ENCODE results near the gene CACNA1D.

CACNA1D gene

DNA sequence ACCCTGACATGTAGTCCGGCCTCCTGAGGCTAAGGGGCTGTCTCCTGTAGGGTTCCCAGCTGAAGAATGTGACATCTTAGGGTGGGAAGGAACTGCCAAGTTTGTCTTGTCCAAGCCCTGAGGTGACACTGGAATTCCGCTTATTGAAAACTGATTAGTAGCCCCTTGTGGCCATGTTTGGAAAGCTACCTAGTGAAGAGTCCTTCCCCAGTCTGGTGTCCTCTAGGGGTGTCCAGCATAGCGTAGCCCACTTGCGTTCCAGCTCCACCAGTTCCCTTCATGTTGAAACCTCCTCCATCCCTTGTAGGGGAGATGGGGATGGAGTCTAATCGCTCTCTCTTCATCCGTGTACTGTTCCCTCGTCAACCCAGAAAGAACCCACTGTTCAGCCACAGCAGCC is 272.3 kb downstream of the CACNA1D start:
- DNase-seq: no peak

DNA sequence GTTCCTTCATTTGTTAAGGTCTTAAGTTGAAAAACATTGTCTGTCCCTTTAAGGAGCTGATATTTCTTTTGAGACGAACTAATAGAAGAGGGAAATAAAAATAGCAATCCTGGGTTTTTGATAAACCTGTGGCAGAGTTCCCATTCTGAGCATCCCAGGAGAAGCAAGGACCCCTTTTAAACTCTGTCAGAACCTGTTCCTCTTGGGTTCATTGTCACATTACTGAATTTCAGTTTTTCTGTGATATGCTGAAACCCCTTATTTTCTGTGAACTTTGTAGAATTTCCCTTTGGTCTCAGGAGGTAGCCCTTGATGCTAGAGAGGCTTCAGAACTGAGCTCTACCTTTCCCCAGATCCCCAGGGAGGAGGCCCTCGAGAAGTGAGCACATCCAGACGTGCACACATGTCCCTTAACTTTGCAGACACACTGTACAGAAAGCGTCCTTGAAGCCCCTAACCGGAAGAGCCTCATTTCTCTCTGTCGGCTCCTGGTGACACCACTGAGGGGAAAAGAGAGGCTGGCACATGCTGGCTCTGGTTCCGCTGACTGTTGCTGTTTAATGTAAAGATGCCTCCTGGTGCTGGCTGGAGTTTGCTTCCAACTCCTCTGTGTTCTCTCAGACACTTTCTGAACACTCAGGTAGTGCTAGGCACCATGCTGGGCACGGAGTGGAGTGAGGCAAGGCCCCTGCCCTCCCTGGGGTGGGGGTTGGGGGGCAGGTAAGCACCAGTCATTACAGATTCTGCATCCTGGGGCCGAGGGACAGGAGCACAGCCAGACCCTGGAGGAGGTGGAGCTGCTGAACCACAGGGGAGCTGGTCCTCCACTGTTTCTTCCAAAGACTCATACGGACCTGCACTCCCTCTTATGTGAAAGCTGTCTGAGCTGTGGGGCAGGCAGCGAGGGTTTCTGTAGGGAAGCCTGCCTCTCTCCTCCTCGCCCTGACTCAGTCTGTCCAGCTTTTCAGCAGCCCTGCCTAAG is 274.4 kb downstream of the CACNA1D start:
- no peak for DNase-seq

DNA sequence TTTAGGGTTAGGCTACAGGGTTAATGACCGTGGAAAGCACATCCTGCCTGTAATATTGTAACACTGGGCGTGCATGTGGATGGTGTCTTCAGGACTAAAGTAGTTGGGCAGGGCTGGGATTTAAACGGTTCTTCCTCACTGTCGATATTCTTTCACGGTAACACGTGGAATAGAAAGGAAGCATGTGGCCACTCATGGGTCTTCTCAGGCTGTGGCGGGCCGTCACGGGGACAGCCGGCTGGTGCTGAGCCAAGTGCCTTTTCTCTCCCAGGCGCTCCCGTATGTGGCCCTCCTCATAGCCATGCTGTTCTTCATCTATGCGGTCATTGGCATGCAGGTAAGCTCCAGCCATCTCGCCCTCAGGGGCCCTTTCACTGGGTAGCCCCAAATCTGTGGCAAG is 278.2 kb downstream of the CACNA1D start:
- DNase-seq: no peak

DNA sequence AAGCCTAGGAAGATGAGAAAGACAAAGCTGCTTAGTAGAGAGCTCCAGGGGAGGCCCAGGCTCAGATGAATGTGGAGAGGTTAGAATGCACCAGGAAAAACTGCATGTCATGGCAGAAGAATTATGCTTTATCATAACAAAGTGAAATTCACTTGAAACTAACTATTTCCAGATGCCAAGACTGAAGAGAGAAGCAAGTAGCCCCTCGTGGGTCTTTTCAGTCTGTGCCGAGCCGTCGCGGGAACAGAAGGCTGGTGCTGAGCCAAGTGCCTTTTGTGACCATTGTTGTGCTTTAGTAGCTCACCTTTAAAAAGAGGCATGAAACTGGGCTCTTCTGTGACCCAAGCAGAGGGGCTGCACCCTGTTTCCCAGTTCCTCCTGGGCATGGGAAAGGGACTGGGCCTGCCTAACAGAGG is 278.6 kb downstream of the CACNA1D start:
- no peak for DNase-seq

DNA sequence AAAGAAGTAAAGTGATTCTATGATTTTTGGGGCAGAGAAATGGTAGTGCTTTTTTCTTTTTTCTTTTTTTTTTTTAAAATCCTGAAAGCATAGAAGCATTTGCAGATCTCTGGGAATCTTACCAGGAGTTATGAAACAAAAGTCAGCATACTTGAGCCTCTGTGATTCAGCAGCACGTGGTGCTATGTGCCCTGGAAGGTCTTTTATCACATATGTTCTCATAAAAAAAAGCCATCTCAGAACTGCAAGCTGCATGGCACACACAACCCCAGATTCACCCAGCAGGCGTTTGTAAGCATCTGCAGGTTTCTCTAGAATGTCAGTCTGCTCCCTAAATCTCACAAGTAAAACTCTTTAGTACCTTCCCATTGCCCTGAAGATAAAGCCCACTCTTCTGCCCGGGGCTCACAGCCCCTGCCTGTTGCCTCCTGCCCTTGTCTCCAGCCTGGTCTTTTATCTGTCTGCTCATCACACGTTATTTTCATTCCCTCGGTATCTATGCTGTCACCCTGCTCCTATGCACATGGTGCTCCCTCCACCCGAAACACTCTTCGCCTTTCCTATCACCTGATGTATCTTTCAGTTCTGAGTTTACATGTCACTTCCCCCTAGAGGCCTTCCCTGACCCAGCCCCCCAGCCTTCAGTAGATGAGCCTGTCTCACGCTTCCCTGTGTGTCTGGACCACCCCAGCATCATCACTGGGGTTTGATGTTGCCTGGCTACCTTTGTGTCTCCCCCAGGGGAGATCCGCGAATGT is 279.4 kb downstream of the CACNA1D start:
- DNase-seq: no peak

DNA sequence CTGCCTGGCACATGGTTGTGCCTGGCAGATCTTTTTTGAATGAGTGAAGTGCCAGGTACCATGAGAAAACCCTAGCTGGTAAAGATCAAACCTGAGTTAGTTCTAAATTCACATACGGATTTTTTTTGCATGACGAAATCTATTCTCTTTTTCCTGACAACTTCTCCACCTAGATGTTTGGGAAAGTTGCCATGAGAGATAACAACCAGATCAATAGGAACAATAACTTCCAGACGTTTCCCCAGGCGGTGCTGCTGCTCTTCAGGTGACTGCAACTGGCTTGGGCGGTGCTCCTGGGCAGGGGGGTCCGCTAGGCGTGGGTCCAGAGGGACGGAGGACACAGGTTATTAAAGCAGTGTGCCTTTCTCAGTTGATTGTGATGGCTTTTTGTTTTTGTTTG is 280.0 kb downstream of the CACNA1D start:
- DNase-seq: no peak

DNA sequence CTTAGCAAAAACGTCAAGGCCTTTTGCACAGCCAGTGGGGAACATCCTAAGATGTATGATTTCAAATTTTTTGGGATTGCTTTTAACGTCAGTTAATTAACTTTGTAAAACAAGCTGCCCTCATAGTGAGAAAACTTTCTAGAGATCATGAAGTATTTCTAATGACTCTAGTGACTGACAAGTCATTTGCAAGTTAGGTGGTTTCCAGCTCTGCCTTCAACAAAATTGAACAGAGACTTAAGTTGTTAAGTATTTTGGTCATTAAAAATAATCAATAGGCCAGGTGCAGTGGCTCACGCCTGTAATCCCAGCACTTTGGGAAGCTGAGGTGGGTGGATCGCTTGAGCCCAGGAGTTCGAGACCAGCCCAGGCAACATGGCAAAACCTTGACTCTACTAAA is 280.6 kb downstream of the CACNA1D start:
- no peak for DNase-seq

DNA sequence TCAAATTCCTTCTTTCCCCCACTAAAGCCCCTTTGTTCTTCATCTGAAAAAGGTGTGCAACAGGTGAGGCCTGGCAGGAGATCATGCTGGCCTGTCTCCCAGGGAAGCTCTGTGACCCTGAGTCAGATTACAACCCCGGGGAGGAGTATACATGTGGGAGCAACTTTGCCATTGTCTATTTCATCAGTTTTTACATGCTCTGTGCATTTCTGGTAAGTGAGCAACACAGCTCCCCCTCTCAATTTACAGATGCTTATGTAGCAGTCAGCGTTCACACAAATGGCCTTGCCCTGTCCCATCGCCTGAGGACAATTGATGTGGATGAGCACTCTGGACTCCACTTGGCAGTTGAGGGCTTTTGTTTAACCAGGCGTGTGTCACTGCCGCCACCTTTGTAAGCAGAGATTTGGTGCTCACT is 281.4 kb downstream of the CACNA1D start:
- no peak for DNase-seq

DNA sequence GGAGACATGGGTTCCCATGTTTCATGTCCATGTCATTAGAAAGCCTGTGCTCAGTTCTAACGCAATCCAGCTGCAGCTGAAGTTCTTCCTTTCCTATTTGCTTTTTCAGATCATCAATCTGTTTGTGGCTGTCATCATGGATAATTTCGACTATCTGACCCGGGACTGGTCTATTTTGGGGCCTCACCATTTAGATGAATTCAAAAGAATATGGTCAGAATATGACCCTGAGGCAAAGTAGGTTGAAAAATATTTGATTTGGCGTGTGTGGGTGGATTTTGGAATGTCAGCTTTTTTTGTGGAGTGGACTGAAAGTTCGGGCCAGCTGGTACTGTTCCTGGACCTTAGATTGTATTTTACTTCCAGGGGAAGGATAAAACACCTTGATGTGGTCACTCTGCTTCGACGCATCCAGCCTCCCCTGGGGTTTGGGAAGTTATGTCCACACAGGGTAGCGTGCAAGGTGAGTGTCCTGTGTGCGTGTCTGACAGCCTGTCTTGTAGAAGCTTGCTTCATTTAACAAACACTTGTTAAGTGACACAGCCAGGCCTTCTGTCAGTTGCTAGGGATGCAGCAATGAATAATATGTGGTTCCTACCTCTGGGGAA is 282.2 kb downstream of the CACNA1D start:
- DNase-seq: no peak

DNA sequence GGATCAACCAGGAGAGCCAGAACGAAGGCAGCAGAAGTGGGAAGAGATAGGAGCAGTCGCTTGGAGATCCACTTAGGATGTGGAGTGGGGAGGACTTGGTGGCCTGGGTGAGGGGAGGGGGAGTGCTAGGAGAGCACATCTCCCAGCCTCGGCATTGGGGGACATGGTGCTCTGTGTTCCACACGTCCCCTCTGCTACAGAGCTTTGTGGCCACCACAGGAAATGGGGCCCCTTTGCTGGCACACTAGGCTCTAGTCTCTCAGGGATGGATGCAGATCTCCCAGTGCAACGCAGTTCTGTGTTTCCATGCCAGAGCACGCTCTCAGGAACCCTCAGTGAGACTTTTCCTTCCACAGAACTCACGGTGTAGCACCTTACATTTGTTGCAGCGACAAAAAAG is 283.1 kb downstream of the CACNA1D start:
- DNase-seq: no peak

DNA sequence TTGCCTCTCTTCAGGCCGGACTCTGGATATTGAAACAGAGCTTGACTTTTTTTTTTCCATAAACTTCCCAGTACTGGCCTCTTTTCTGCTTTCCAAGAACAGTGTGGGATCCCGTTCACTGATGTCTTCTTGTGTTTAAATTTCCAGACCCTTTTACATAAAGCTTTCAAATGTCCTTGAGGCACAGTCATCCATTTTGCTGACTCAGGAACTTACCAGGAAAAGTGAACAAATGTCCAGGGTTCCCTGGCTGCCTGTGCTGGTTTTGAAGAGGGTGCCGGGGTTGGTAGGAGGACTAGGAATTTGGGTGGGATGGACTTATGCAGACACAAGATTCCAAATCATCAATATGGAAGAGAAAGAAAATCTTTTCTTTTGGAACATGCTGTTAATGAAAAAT is 283.7 kb downstream of the CACNA1D start:
- no peak for DNase-seq

DNA sequence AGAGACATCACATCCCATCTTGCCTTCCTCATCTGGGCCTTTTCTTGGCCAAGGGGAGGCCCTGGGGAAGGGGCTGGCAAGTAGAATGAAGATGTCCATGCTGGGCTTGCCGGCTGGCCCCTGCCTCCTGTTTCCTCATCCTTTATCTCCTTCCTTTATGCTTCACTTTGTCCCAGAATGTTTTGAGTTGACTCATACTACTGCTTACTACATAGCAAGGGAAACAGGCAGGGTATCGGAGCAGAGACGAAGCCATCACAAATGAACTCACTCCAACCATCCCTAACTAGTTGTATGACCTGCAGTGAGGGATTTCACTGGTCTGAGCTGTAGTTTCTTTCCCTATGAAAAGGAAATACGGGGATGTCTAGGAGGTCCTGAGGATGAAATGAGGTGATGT is 285.8 kb downstream of the CACNA1D start:
- DNase-seq: no peak

DNA sequence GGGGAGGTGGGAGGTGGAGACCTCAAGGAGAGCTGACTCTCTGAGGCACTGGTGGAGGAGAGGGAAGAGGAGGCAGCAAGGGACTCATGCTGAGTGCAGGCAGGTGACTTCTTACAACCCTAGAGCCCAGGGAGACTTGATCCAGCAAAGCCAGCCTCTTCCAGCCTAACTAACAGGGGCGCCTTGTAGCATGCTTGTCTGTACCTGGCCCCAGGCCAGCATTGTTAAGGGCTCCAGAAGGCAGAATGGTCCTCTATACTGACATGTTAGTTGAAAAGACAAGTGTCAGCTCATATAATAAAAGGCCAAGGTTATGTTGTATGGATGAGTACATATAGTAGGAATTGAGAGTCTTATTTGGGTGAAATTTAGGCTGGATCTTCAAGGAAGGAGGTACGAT is 286.4 kb downstream of the CACNA1D start:
- no peak for DNase-seq

DNA sequence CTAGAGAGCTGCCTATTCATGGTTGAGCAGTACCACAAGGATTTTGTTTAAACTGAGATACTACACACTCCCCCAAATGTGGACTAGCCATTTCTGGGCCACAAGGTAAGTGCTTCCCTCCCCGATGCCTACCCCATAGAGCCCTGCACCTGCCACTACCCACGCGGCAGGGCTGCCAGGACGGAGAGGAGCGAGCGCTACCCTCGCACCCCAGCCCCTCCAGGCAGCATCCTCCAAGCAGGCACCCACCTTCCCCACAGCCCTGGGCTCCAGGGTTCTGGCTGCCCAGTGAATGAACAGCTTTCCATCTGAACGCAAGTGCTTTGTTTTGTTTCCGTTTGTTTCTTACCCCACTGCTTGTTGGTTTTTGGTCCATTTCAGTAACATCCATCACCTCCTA is 292.6 kb downstream of the CACNA1D start:
- no peak for DNase-seq

DNA sequence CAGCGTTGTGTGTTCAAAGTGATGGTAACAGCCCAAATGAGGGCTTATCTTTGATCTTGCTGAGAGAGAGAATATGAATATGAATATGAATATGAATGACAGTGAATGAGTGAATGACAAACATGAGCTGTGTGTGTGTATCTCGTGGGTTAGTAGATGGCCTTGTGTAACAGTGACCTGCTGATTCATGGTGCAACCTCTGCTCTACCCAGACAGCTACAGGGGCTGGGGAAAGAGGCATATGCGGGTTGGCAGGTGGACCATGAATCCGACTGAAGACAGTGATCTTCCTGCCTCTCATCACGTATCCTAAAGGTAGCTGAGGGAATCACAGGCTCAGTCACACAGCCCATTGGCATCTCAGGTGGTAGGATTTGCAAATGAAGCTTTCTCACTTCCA is 293.6 kb downstream of the CACNA1D start:
- no peak for DNase-seq

DNA sequence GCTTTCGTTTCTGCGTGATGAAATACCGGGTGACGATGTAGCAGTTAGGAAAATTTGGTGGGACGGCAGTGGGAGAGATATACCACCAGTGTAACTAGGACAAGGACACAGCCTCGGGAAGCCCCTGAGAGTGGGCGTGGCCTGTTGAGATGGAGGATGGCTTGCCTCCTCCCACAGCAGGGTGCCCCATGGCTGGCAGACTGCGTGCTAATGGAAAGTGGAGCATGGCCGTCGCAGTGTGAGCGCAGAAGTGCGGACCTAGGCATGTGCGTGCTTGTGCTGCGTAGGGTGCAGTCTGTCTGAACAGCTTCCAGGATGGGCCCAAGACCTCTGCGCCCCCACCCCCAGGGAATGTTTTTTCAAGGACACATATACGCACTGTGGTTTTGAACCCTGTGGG is 295.0 kb downstream of the CACNA1D start:
- DNase-seq: no peak

DNA sequence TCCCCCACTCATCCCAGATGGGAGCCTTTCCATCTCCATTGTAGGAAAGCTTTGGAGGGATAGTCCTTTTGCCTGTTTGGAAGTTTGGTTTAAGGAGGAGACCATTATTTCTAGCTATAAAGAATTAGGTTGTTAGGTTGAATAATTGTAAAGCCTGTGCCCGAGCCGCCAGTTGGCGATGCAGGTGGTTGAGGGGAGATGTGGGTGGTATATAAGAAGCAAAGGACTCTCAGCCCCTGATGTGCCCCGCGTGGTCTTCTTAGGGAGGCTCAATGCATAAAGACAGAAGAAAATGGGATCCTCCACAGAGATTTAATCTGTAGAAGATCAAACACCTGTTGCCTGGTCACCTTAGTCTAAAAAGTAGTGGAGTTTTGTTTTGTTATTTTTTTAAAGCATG is 296.1 kb downstream of the CACNA1D start:
- no peak for DNase-seq

DNA sequence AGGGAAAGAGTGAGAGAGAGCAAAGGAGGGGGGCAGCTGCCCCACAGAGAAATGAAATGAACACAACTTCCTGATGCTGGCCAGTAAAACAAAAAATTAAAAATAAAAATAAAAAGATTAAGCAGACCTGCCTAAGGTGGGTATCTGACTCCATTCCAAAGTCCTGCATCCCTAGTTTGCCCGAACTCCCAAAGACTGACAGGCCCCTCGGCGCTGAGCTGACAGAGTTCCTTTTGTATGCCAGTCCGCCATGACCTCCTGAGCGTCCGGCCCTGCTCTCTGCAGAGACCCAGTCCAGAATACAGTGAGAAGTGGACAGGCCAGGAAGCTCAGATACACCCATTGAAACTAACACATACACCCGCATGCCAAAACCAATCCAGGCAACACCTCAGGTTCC is 296.9 kb downstream of the CACNA1D start:
- no peak for DNase-seq

DNA sequence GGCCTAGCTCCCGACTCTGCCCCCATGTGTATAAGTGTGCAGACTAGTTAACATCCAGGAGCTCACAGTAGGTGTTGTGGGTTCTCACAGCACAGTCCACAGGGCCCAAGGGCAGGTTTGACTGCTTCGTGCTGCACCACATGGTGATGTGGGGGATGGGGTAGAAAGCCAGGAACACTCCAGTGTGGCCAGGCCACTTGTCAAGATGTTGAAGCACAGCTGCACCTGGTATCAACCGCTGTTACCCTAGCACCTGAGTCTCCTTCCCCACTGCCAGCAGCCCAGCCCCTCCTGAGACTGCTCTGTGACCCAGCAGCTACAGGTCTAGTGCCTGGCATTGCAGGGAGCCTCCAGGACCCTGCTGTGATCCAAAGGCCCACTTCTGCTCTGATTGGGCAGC is 298.5 kb downstream of the CACNA1D start:
- DNase-seq: no peak

DNA sequence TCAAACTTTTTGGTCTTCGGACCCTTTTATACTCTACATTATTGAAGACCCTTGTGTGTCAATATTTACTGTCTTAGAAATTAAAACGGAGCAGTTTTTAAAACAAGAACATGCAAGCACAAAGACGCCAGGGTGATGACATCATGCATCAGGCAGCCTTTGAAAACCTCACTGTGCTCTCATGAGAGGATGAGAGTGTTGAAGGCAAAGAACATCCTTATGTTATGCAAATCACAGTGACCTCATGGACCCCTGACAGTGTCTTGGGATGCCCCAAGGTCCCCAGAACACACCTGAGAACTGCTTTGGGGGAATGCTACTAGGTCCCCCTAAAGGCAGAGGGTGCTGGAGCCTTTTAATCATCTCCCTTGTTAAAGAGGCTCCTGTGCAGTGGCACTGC is 300.2 kb downstream of the CACNA1D start:
- DNase-seq: no peak

DNA sequence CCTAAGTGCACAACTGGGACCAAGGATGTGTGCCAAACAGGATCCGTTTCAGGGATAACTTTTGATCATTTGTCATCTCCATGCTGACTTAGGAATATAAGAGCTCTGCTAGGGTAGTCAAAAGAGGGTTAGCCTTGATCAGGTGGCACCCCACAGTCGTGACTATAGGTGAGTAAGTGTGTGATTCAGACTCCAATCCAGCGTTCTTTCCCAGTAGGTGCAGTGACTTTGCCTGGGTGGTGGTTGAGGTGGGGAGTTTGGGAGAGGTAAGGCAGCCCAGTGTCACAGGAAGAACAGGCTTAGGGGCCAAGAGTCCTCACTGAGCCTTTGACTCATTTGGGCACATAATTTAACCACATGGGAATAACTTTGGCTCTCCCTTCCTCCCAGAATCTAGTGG is 300.8 kb downstream of the CACNA1D start:
- no peak for DNase-seq

DNA sequence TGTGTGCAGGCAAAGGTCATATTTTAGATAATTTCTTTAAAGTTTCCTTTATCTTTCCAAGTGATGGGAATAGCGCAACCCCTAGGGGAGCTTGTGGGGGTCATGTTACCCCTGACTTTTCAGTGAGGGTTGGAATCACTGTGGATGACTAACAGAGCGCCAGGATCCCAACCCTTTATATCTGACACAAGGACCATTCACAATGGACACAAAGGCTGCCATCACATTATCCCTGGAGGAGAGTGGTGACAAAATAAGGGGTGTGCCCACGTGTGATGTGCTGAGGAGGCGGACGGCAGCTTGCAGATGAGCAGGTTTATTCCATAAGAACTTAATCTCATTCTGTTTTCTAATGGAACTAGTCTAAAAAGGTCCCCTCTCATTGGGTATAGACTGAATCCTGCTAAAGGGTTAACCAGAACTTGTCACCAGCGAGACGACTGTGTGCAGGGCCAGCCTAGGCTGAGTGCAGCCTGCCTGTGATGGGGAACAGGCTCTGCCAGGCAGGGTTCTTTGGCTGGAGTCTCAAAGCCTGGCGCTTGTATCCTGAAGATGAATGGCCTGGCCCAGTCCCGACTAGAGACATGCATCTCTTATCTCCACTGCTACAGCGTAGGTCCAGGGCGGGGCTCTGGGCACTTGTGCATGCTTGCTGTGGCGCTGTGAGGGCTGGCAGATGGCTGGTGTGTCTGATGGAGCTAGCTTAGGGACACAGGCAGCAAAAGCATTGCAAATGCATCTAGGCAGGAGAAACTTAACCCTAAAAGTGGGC is 301.6 kb downstream of the CACNA1D start:
- no peak for DNase-seq

DNA sequence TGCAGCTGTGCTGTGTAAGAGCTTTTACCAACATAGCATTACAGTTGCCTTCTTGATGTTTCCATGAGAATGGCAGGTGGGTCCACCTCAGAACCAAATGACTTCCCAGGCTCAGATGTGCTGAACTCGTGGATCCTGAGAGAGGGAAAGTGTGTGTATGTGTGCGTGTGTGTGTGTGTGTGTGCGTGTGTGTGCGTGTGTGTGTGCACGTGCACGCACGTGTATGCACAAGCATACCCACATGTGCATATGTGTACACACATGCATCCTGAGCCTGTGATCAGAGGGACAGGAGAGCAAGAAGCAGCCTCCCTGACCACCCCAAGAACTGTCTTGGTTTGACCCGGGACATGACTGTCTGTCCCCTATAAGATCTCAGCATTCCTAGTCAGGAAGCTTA is 303.7 kb downstream of the CACNA1D start:
- no peak for DNase-seq
